ENCODE data around the gene IL21. TPM values are rescaled to one million over a fixed set of nuclear protein-coding genes. Genes with fewer than 3 reads are reported as not detected.

The IL21 gene
- total RNA-seq, 1 experiment from 2014 or later: not detected

DNA sequence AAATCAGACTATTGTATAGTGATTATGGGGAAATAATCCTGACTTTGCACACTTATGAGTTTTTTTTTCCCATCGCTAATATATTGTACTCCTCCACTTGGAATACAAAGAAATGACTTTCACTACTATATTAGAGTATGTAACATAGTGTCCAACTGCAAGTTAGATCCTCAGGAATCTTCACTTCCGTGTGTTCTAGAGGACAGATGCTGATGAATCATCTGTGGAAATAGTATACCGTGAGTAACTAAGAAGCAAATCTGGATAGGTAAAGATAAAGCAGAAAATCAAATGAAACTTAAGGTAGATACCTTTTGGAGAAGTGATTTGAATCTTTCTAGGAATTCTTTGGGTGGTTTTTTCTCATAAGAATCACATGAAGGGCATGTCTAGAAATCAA is 8.3 kb downstream of the IL21 start (continued):
- TF ChIP-seq ZBTB21 (CRISPR knock-in tag; IDR thresholded peaks at IDR 0.05; ENCODE audit: borderline replicate concordance): no peak

DNA sequence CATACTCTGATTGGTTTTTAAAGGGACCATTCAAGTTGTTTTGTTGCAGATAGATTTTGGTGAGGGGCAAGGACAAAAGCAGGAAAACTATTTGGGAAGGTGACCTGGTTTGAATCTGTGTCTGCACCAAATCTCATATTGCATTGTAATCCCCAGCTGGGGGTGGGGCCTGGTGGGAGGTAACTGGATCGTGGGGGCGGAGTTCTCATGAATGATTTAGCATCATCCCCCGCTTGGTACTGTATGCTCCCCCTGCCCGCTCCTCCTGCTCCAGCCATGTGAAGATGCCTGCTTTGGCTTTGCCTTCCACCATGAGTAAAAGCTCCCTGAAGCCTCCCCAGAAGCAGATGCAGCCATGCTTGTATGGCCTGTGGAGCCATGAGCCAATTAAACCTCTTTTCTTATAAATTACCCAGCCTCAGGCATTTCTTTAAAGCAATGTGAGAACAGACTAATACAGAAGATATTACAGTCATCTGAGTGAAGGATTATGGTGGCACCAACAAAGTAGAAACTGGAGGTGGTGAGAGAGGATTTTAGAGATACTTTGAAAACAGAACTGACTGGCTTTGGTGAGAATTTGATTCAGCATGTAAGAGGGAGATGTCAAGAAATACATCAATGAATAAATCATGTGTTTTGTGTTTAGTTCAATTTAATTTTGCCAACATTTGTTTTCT is 14.4 kb downstream of the IL21 start:
- H3K4me3 Mint-ChIP-seq: no peak overlapping the region
- ChIA-PET CTCF (no interaction called here), POLR2A (no interaction called here)
- no peaks in the 10 kb centered on the region for H3K27me3 Mint-ChIP-seq (ENCODE audit: low read depth)
- TF ChIP-seq NFATC4 (CRISPR knock-in tag; IDR thresholded peaks at IDR 0.05) (no peak), CREB1 (CRISPR knock-in tag; IDR thresholded peaks at IDR 0.05) (no peak), GTF2I (CRISPR knock-in tag; conservative IDR thresholded peaks at IDR 0.05) (no peak), ZNF219 (CRISPR knock-in tag; IDR thresholded peaks at IDR 0.05; ENCODE audit: borderline replicate concordance) (no peak), HMGA2 (CRISPR knock-in tag; IDR thresholded peaks at IDR 0.05) (no peak), GRHL2 (CRISPR knock-in tag; IDR thresholded peaks at IDR 0.05; ENCODE audit: insufficient replicate concordance, severe bottlenecking) (no peak), ZNF317 (CRISPR knock-in tag; IDR thresholded peaks at IDR 0.05; ENCODE audit: borderline replicate concordance, low read depth) (no peak), ZNF396 (CRISPR knock-in tag; IDR thresholded peaks at IDR 0.05; ENCODE audit: borderline replicate concordance) (no peak), RELA (CRISPR knock-in tag; IDR thresholded peaks at IDR 0.05; ENCODE audit: borderline replicate concordance) (no peak), SOX15 (CRISPR knock-in tag; IDR thresholded peaks at IDR 0.05) (no peak)
- TF ChIP-seq, protein P1, sequence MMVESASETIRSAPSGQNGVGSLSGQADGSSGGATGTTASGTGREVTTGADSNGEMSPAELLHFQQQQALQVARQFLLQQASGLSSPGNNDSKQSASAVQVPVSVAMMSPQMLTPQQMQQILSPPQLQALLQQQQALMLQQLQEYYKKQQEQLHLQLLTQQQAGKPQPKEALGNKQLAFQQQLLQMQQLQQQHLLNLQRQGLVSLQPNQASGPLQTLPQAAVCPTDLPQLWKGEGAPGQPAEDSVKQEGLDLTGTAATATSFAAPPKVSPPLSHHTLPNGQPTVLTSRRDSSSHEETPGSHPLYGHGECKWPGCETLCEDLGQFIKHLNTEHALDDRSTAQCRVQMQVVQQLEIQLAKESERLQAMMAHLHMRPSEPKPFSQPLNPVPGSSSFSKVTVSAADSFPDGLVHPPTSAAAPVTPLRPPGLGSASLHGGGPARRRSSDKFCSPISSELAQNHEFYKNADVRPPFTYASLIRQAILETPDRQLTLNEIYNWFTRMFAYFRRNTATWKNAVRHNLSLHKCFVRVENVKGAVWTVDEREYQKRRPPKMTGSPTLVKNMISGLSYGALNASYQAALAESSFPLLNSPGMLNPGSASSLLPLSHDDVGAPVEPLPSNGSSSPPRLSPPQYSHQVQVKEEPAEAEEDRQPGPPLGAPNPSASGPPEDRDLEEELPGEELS (CRISPR knock-in tag; IDR thresholded peaks at IDR 0.05): no peak
- TF ChIP-seq, protein P2, sequence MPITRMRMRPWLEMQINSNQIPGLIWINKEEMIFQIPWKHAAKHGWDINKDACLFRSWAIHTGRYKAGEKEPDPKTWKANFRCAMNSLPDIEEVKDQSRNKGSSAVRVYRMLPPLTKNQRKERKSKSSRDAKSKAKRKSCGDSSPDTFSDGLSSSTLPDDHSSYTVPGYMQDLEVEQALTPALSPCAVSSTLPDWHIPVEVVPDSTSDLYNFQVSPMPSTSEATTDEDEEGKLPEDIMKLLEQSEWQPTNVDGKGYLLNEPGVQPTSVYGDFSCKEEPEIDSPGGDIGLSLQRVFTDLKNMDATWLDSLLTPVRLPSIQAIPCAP (CRISPR knock-in tag; IDR thresholded peaks at IDR 0.05): no peak
- DNase-seq (ENCODE audit: low spot score) (peak; percentile 51), ATAC-seq (peak; percentile 80)
- H3K9me3 Mint-ChIP-seq: no peaks in the 10 kb centered on the region
- no peaks in the 10 kb centered on the region for H3K36me3 Mint-ChIP-seq
- no peak overlapping the region for H3K27ac Mint-ChIP-seq
- H3K4me1 Mint-ChIP-seq: peaks cover 32% of the 10 kb centered on the region

DNA sequence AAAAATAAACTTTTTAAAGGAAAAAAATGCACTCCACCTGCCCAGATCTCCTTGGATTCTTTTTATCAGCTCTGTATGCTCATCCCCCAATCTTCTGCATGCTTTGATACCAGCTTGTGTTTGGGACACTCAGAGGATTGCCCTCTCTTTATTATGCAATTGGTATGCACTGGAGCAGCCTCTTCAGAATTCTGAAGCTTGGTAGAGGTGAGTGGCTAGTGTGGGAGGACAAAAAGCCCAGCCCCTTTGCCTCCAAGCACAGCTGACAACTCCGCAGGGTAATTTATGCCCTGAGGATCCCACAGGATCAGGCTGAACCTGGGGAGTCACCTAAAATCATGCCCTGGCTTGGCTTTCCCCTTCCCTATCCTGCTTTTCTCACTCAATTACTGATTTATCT is 16.7 kb downstream of the IL21 start:
- Mint-ChIP-seq H3K9me3 (no peaks in the 10 kb centered on the region), H3K27me3 (ENCODE audit: low read depth) (no peaks in the 10 kb centered on the region), H3K36me3 (no peaks in the 10 kb centered on the region), H3K27ac (no peak overlapping the region), H3K4me1 (peaks cover 32% of the 10 kb centered on the region), H3K4me3 (no peak overlapping the region)
- CTCF ChIA-PET: interaction anchor here (1.4 to 3.6 kb wide), 2 partner anchors 26 to 113 kb away, joined by 3 to 44 read pairs; no protein-coding TSS in a partner anchor
- peak; percentile 59 for ATAC-seq
- POLR2A ChIA-PET: no interaction called here
- no peak for DNase-seq (ENCODE audit: low spot score)
- TF ChIP-seq SMAD4 (CRISPR knock-in tag; IDR thresholded peaks at IDR 0.05) (no peak), ZNF263 (CRISPR knock-in tag; IDR thresholded peaks at IDR 0.05; ENCODE audit: low read depth) (no peak), SOX15 (CRISPR knock-in tag; IDR thresholded peaks at IDR 0.05) (no peak), TCF7 (CRISPR knock-in tag; IDR thresholded peaks at IDR 0.05; ENCODE audit: low read depth) (no peak), ZNF138 (CRISPR knock-in tag; conservative IDR thresholded peaks at IDR 0.05) (no peak), NR3C1 (CRISPR knock-in tag; conservative IDR thresholded peaks at IDR 0.05; ENCODE audit: low read depth) (no peak), CREB1 (CRISPR knock-in tag; IDR thresholded peaks at IDR 0.05) (no peak), TEAD4 (CRISPR knock-in tag; IDR thresholded peaks at IDR 0.05) (no peak), MXD4 (CRISPR knock-in tag; IDR thresholded peaks at IDR 0.05; ENCODE audit: borderline replicate concordance) (no peak)
- TF ChIP-seq, protein P3, sequence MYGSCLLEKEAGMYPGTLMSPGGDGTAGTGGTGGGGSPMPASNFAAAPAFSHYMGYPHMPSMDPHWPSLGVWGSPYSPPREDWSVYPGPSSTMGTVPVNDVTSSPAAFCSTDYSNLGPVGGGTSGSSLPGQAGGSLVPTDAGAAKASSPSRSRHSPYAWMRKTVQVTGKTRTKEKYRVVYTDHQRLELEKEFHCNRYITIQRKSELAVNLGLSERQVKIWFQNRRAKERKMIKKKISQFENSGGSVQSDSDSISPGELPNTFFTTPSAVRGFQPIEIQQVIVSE (CRISPR knock-in tag; IDR thresholded peaks at IDR 0.05; ENCODE audit: borderline replicate concordance): no peak
- TF ChIP-seq, protein P4, sequence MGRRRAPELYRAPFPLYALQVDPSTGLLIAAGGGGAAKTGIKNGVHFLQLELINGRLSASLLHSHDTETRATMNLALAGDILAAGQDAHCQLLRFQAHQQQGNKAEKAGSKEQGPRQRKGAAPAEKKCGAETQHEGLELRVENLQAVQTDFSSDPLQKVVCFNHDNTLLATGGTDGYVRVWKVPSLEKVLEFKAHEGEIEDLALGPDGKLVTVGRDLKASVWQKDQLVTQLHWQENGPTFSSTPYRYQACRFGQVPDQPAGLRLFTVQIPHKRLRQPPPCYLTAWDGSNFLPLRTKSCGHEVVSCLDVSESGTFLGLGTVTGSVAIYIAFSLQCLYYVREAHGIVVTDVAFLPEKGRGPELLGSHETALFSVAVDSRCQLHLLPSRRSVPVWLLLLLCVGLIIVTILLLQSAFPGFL (CRISPR knock-in tag; IDR thresholded peaks at IDR 0.05; ENCODE audit: borderline replicate concordance): no peak
- TF ChIP-seq, protein P5, sequence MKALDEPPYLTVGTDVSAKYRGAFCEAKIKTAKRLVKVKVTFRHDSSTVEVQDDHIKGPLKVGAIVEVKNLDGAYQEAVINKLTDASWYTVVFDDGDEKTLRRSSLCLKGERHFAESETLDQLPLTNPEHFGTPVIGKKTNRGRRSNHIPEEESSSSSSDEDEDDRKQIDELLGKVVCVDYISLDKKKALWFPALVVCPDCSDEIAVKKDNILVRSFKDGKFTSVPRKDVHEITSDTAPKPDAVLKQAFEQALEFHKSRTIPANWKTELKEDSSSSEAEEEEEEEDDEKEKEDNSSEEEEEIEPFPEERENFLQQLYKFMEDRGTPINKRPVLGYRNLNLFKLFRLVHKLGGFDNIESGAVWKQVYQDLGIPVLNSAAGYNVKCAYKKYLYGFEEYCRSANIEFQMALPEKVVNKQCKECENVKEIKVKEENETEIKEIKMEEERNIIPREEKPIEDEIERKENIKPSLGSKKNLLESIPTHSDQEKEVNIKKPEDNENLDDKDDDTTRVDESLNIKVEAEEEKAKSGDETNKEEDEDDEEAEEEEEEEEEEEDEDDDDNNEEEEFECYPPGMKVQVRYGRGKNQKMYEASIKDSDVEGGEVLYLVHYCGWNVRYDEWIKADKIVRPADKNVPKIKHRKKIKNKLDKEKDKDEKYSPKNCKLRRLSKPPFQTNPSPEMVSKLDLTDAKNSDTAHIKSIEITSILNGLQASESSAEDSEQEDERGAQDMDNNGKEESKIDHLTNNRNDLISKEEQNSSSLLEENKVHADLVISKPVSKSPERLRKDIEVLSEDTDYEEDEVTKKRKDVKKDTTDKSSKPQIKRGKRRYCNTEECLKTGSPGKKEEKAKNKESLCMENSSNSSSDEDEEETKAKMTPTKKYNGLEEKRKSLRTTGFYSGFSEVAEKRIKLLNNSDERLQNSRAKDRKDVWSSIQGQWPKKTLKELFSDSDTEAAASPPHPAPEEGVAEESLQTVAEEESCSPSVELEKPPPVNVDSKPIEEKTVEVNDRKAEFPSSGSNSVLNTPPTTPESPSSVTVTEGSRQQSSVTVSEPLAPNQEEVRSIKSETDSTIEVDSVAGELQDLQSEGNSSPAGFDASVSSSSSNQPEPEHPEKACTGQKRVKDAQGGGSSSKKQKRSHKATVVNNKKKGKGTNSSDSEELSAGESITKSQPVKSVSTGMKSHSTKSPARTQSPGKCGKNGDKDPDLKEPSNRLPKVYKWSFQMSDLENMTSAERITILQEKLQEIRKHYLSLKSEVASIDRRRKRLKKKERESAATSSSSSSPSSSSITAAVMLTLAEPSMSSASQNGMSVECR (CRISPR knock-in tag; IDR thresholded peaks at IDR 0.05; ENCODE audit: borderline replicate concordance): no peak
